HEK293 (cell line): ENCODE results near the gene GJA3.
A peak's percentile ranks its signal among the peaks of the same experiment; 100 is the strongest.

Experiments
- FEZF1 ChIP-seq: fragments of 450-650 bp; formaldehyde crosslinking; IDR thresholded peaks from 2 replicates; pipeline ENCODE4 v1.5.1; 2016; ENCODE audit warnings: missing biosample characterization, missing genetic modification characterization
- GLIS1 ChIP-seq: fragments of 450-650 bp; formaldehyde crosslinking; IDR thresholded peaks from 2 replicates; pipeline ENCODE4 v1.5.1; 2016; ENCODE audit warnings: missing biosample characterization, missing genetic modification characterization
- GLIS2 ChIP-seq: fragments of 450-650 bp; formaldehyde crosslinking; IDR thresholded peaks from 2 replicates; pipeline ENCODE4 v1.5.1; 2016; ENCODE audit warnings: missing biosample characterization, missing genetic modification characterization
- HOXA7 ChIP-seq: sonication (generic); formaldehyde crosslinking; IDR thresholded peaks from 2 replicates; pipeline ENCODE4 v1.8.1; 2022; ENCODE audit warnings: missing genetic modification reagents, borderline replicate concordance
- KLF9 ChIP-seq: fragments of 450-650 bp; formaldehyde crosslinking; IDR thresholded peaks from 2 replicates; pipeline ENCODE4 v1.5.1; 2016; ENCODE audit warnings: missing biosample characterization, missing genetic modification characterization, low read depth
- ZBTB20 ChIP-seq: fragments of 450-650 bp; formaldehyde crosslinking; IDR thresholded peaks from 2 replicates; pipeline ENCODE4 v1.5.1; 2016; ENCODE audit warnings: missing biosample characterization, missing genetic modification characterization
- ZBTB7A ChIP-seq: fragments of 450-650 bp; formaldehyde crosslinking; IDR thresholded peaks from 2 replicates; pipeline ENCODE4 v1.5.1; 2016; ENCODE audit warnings: low read depth, missing biosample characterization, missing genetic modification characterization
- ZEB2 ChIP-seq: fragments of 450-650 bp; formaldehyde crosslinking; IDR thresholded peaks from 2 replicates; pipeline ENCODE4 v1.5.1; 2016; ENCODE audit warnings: missing biosample characterization, missing genetic modification characterization
- ZFHX2 ChIP-seq: fragments of 450-650 bp; formaldehyde crosslinking; conservative IDR thresholded peaks from 2 replicates; pipeline ENCODE4 v1.5.1; 2016; ENCODE audit warnings: missing biosample characterization, missing genetic modification characterization
- ZIC2 ChIP-seq: fragments of 450-650 bp; formaldehyde crosslinking; IDR thresholded peaks from 2 replicates; pipeline ENCODE4 v1.5.1; 2016; ENCODE audit warnings: missing biosample characterization, missing genetic modification characterization
- ZNF202 ChIP-seq: fragments of 450-650 bp; formaldehyde crosslinking; IDR thresholded peaks from 2 replicates; pipeline ENCODE4 v1.5.1; 2016; ENCODE audit warnings: missing biosample characterization, missing genetic modification characterization, borderline replicate concordance
- ZNF221 ChIP-seq: fragments of 450-650 bp; formaldehyde crosslinking; IDR thresholded peaks from 2 replicates; pipeline ENCODE4 v1.5.1; 2017; ENCODE audit warnings: missing biosample characterization, missing genetic modification characterization, borderline replicate concordance
- ZNF266 ChIP-seq: fragments of 450-650 bp; formaldehyde crosslinking; IDR thresholded peaks from 2 replicates; pipeline ENCODE4 v1.5.1; 2016; ENCODE audit warnings: missing biosample characterization, missing genetic modification characterization, low read depth
- ZNF394 ChIP-seq: fragments of 450-650 bp; formaldehyde crosslinking; IDR thresholded peaks from 2 replicates; pipeline ENCODE4 v1.5.1; 2016; ENCODE audit warnings: missing biosample characterization, missing genetic modification characterization, mild to moderate bottlenecking, moderate library complexity, borderline replicate concordance
- ZNF544 ChIP-seq: fragments of 450-650 bp; formaldehyde crosslinking; IDR thresholded peaks from 2 replicates; pipeline ENCODE4 v1.5.0; 2017; ENCODE audit warnings: missing biosample characterization, missing genetic modification characterization
- ZNF621 ChIP-seq: fragments of 450-650 bp; formaldehyde crosslinking; IDR thresholded peaks from 2 replicates; pipeline ENCODE4 v1.5.1; 2017; ENCODE audit warnings: missing biosample characterization, missing genetic modification characterization
- ZNF792 ChIP-seq: fragments of 450-650 bp; formaldehyde crosslinking; IDR thresholded peaks from 2 replicates; pipeline ENCODE4 v1.5.1; 2016; ENCODE audit warnings: missing biosample characterization, missing genetic modification characterization
- TF ChIP-seq, protein P1 (sequence below): fragments of 450-650 bp; formaldehyde crosslinking; IDR thresholded peaks from 2 replicates; pipeline ENCODE4 v1.5.1; 2016; ENCODE audit warnings: missing biosample characterization, missing genetic modification characterization
- TF ChIP-seq, protein P2 (sequence below): fragments of 450-650 bp; formaldehyde crosslinking; IDR thresholded peaks from 2 replicates; pipeline ENCODE4 v1.5.1; 2016; ENCODE audit warnings: missing biosample characterization, missing genetic modification characterization
- TF ChIP-seq, protein P3 (sequence below): fragments of 450-650 bp; formaldehyde crosslinking; IDR thresholded peaks from 2 replicates; pipeline ENCODE4 v1.5.1; 2016; ENCODE audit warnings: missing biosample characterization, missing genetic modification characterization
- TF ChIP-seq, protein P4 (sequence below): fragments of 450-650 bp; formaldehyde crosslinking; IDR thresholded peaks from 2 replicates; pipeline ENCODE4 v1.5.1; 2017; ENCODE audit warnings: missing biosample characterization, missing genetic modification characterization

Gene GJA3

DNA sequence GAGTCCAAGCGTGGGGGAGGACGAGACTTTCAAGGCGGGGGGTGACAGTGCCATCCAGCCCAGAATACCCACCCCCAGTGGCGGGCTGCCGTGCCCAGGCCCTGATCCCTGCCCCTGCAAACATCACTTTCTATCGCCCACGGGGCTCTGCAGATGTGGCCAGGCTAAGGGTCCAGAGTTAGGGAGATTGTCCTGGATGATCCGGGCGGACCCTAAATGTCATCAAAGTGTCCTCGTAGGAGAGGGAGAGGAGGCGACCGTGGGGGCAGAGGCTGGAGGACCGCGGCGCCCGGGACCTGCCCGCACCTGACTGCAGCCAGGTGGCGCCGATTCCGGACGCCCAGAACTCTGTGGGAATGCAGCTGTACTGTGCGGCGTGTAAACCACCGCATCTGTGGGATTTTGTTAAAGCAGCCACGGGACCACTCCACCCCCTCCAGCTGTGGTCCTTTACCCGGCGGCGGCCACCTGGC is 32.4 kb downstream of the GJA3 start (continued):
- TF ChIP-seq ZNF202 (tag by site-specific recombination) (no peak), GLIS2 (tag by site-specific recombination) (peak; percentile 79), ZNF621 (no peak), ZNF544 (tag by site-specific recombination) (no peak), ZNF394 (no peak), ZBTB20 (peak; percentile 84), HOXA7 (no peak), ZFHX2 (peak; percentile 57; the same call in 1 of the 2 replicates), FEZF1 (tag by site-specific recombination) (no peak), ZEB2 (tag by site-specific recombination) (0 out of 2 replicates have a peak, but pooled peaks have one; percentile 37), GLIS1 (peak; percentile 39; the same call in 1 of the 2 replicates), ZNF266 (tag by site-specific recombination) (no peak), KLF9 (tag by site-specific recombination) (no peak), ZBTB7A (tag by site-specific recombination) (no peak), ZNF792 (tag by site-specific recombination) (no peak), ZIC2 (peak; percentile 5; the same call in 1 of the 2 replicates), ZNF221 (tag by site-specific recombination) (no peak)
- TF ChIP-seq, protein P1, sequence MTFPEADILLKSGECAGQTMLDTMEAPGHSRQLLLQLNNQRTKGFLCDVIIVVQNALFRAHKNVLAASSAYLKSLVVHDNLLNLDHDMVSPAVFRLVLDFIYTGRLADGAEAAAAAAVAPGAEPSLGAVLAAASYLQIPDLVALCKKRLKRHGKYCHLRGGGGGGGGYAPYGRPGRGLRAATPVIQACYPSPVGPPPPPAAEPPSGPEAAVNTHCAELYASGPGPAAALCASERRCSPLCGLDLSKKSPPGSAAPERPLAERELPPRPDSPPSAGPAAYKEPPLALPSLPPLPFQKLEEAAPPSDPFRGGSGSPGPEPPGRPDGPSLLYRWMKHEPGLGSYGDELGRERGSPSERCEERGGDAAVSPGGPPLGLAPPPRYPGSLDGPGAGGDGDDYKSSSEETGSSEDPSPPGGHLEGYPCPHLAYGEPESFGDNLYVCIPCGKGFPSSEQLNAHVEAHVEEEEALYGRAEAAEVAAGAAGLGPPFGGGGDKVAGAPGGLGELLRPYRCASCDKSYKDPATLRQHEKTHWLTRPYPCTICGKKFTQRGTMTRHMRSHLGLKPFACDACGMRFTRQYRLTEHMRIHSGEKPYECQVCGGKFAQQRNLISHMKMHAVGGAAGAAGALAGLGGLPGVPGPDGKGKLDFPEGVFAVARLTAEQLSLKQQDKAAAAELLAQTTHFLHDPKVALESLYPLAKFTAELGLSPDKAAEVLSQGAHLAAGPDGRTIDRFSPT = peak; percentile 70
- TF ChIP-seq, protein P2, sequence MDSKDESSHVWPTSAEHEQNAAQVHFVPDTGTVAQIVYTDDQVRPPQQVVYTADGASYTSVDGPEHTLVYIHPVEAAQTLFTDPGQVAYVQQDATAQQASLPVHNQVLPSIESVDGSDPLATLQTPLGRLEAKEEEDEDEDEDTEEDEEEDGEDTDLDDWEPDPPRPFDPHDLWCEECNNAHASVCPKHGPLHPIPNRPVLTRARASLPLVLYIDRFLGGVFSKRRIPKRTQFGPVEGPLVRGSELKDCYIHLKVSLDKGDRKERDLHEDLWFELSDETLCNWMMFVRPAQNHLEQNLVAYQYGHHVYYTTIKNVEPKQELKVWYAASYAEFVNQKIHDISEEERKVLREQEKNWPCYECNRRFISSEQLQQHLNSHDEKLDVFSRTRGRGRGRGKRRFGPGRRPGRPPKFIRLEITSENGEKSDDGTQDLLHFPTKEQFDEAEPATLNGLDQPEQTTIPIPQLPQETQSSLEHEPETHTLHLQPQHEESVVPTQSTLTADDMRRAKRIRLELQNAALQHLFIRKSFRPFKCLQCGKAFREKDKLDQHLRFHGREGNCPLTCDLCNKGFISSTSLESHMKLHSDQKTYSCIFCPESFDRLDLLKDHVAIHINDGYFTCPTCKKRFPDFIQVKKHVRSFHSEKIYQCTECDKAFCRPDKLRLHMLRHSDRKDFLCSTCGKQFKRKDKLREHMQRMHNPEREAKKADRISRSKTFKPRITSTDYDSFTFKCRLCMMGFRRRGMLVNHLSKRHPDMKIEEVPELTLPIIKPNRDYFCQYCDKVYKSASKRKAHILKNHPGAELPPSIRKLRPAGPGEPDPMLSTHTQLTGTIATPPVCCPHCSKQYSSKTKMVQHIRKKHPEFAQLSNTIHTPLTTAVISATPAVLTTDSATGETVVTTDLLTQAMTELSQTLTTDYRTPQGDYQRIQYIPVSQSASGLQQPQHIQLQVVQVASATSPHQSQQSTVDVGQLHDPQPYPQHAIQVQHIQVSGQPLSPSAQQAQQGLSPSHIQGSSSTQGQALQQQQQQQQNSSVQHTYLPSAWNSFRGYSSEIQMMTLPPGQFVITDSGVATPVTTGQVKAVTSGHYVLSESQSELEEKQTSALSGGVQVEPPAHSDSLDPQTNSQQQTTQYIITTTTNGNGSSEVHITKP (tag by site-specific recombination) = peak; percentile 77
- TF ChIP-seq, protein P3, sequence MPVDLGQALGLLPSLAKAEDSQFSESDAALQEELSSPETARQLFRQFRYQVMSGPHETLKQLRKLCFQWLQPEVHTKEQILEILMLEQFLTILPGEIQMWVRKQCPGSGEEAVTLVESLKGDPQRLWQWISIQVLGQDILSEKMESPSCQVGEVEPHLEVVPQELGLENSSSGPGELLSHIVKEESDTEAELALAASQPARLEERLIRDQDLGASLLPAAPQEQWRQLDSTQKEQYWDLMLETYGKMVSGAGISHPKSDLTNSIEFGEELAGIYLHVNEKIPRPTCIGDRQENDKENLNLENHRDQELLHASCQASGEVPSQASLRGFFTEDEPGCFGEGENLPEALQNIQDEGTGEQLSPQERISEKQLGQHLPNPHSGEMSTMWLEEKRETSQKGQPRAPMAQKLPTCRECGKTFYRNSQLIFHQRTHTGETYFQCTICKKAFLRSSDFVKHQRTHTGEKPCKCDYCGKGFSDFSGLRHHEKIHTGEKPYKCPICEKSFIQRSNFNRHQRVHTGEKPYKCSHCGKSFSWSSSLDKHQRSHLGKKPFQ (tag by site-specific recombination) = no peak
- TF ChIP-seq, protein P4, sequence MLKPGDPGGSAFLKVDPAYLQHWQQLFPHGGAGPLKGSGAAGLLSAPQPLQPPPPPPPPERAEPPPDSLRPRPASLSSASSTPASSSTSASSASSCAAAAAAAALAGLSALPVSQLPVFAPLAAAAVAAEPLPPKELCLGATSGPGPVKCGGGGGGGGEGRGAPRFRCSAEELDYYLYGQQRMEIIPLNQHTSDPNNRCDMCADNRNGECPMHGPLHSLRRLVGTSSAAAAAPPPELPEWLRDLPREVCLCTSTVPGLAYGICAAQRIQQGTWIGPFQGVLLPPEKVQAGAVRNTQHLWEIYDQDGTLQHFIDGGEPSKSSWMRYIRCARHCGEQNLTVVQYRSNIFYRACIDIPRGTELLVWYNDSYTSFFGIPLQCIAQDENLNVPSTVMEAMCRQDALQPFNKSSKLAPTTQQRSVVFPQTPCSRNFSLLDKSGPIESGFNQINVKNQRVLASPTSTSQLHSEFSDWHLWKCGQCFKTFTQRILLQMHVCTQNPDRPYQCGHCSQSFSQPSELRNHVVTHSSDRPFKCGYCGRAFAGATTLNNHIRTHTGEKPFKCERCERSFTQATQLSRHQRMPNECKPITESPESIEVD (tag by site-specific recombination) = no peak
